ENCODE results near the gene MS4A18.
A peak's percentile ranks its signal among the peaks of the same experiment; 100 is the strongest.
"Not testable (repeated sequence)": the region's sequence is repeated elsewhere in the genome, so short reads cannot be mapped to it uniquely, and the experiment has no call there.

Gene MS4A18

DNA sequence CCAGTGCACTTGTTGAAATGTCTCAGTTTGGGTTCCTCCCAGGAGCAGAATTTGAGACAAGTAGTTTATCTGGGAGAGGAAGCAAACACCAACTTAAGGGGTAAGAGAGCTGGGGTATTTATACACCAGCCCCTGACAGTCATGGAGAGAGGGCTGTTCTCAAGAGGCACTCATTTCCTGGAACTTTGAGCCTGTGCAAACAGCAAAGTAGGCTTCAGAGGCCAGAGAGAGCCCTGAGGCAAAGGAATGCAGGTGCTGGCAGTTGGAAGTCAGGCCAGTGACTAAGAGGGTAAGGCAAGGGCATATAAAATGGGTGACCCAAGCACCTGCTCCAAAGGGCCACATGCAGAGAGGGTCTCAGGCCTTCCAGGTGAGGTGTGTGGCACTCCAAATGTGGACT, 16.1 kb downstream of the MS4A18 start:
- DNase-seq, result no peak

GRCh38 chr11:60741421-60741820, 16.9 kb downstream of the MS4A18 start:
- DNase-seq, result no peak

DNA sequence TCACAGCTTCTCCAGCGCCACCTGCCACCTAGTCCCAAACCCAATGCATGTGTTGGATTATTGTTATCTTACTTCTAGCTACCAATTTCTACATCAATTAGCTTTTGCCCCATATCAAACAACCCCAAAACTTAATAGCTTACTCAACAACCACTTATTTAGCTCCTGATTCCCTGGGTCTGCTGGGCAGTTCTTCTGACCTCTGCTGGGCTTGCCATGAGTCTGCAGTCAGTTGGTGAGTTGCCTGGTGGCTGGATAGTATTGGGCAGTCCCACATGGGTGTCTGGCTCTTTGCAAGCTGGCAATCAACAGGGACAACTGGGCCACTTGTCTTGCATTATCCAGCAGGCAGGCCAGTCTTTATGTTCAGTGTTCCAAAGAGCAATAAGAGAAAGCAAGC, 18.5 kb downstream of the MS4A18 start:
- DNase-seq, result no peak

- no peak for DNase-seq
These were observed 19.6 kb downstream of the MS4A18 start for GRCh38 chr11:60744114-60744513.

DNA sequence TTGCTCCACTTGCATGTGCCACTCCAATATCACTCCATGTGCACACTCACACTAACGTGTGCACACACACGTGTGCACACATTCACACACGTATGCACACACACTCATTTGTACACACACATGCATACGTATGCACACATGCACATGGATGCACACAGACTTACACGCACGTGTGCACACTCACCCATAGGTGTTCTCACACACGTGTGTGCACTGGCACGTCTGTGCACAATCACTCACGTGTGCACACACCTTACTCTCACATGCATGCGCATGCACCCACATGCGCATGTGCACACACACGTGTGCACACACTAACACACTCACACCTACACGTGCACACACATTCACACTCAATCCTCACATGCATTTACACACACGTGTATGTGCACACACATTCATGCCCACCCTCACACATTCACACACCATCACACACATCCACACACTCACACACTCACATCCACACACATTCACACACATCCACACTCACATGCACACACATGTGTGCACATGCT, 22.9 kb downstream of the MS4A18 start:
- no peak for DNase-seq

DNA sequence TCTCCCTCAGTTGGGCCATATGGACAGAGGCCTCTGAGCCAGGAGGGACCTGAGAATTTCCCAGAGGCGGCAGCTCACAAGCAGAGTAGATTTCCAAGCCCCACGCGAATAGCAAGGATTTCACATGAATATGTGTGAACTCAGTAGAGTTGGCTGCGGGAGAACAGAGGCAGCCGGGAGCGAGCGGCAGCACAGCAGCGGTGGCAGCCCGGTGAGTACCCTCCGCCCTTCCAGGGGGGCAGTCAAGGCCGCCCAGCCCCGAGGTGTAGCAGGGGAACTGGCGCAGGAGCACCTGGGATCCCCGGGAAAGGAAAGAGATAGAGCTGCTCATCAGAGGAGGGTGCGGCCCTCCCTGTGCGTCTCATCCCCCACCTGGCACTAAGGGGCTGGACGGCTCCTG, 23.7 kb downstream of the MS4A18 start:
- DNase-seq, result no peak

- DNase-seq, result no peak
These were observed 24.3 kb downstream of the MS4A18 start for GRCh38 chr11:60748821-60749220.

DNA sequence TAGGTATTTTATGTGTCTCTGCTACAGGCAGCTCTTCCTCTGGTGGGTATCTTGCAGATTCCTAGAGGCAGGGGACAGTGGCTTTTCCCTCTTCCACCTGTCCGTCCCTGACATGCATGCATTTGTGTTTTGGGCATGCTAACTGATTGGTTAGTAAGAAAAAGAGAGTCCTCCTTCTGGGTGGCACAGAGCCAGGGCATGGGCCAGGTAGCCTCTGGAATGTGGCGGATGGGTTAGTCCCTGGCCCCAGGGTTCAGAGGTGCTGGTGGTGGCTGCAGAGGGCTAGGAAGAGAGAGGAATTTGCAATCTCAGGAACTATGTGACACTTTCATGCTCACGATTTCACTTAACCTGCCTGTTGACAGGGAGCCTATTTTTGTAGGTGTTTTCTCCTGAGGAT, 26.4 kb downstream of the MS4A18 start:
- no peak for DNase-seq

DNA sequence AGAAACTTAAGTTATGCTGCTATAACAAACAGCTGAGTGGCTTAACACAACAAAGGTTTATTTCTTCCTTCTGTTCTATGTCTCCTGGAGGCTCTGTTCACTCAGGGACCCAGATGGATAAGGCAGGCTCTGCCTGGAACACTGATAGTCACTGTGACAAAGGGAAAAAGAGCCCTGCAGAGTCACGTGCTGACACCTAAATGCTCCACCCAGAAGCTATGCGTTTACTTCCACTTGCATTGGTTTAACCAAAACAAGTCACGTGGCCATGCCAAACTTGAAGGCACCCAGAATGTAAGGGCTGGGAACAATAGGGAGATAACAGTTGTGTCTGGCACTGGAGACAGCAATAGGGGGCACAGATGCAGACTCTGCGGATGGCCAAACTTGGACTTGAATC, 28.8 kb downstream of the MS4A18 start:
- DNase-seq, result no peak

DNA sequence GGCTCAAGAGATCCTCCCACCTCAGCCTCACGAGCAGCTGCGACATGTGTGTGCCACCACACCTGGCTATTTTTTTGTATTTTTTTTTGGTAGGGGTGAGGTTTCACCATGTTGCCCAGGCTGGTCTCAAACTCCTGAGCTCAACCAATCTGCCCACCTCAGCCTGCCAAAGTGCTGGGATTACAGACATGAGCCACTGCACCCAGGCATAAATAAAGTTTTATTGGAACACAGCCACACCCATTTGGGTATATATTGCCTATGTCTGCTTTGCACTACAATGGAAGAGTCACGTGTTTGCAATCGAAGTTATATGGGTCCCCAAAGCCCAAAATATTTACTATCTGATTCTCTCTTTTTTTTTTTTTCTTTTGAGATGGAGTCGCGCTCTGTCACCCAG, 30.4 kb downstream of the MS4A18 start:
- DNase-seq, result no peak

DNA sequence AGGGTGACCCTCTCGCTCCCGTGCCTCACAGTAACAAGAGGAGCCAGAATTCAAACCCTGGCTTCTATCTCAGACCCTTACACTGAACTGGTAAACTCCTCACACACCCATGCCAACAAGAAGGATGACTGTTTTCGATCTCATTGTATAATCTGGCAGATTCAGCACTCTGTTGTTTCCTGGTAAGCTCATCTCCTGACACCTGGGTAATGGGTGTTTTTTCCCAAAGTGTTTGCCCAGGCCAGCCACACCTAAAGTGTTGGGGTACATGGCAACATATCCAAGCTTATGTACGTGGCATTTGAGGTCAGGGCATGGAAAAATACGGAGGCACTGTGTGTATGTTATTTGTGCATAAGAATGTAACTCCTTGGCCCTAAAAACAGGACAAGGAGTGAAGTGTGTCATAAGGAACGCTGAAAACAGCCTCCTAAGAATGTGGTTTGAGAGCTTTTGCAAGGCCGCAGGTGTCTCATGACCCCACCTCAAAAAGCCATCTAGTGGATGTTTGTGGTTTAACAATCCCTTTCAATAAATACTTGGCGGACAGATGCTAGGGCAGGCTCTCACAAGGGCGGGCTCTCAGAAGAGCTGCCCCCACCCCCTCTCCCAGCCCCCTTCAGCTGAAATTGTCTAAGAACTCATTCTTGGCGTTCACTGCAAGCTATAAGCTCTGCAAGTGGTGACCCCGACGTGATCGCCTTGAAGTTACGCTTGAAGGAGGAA, 31.9 kb downstream of the MS4A18 start, which contains the start of gene MS4A15:
Gene MS4A15 (plus strand): TSS at position 561 of the 726 bp plus-strand sequence. CDS start 6,867 bp downstream, outside the sequence.
- DNase-seq, result peak; percentile 49

DNA sequence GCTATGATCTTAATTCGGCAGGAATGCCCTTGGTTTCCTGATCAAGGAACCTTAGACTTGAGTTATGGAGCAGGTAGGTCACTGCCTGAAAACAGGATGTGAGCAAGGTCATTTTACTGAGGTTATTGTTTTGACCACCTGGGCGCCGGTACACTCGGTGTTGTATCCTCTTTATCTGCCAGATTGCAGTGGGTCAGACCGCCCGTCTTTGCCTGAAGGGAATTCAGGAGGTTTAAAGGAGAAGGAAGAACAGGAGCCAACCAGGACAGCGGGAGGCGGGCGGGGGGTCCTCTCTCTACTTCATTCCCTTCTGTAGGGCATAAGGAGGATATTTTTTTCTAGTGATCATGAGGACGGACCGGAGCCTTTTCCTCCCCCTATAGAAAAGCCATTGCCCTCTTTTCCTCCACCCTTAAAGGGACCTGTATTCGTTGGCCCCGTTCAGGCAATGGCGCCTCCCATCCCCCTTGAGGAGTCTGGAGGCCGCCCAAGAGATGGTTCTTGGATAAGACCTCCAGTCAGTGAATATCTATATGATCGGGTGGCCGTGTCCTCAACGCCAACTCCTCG, 32.8 kb downstream of the MS4A18 start:
- DNase-seq, result no peak

DNA sequence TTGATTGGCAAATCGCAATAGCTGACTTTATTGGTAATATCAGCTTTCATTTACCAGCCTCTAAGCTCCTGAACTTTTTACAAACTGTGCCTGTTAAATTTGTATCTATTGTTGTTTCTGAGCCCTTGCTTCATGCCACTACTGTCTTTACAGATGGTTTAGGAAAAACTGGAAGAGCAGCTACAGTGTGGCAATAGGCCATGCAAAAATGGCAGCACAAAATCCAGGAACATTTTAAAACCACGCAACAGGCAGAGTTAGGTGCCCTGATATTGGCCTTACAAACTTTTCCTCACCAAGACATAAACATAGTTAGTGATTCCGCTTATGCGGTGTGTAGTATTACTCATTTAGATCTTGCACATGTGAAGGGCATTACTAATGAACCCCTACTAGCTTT, 34.2 kb downstream of the MS4A18 start:
- not testable (repeated sequence) for DNase-seq

DNA sequence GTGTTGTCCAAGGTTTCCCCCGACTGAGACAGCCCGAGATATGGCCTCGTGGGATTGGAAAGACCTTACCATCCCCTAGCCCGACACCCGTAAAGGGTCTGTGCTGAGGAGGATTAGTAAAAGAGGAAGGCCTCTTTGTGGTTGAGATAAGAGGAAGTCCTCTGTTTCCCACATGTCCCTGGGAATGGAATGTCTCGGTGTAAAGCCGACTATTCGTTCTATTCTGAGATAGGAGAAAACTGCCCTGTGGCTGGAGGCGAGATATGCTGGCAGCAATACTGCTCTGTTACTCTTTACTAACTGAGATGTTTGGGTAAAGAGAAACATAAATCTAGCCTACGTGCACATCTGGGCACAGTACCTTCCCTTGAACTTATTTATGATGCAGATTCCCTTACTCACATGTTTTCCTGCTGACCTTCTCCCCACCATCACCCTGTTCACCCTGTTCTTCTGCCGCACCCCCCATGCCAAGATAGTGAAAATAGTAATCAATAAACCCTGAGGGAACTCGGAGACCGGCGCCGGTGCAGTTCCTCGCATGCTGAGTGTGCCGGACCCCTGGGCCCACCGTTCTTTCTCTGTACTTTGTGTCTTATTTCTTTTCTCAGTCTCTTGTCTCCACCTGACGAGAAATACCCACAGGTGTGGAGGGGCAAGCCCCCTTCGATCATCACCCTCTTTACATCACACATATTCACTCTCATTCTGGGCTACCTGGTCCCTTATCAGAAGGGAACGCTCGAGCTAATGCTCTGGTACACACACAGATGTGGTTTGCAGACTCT, 35.1 kb downstream of the MS4A18 start:
- not testable (repeated sequence) for DNase-seq

DNA sequence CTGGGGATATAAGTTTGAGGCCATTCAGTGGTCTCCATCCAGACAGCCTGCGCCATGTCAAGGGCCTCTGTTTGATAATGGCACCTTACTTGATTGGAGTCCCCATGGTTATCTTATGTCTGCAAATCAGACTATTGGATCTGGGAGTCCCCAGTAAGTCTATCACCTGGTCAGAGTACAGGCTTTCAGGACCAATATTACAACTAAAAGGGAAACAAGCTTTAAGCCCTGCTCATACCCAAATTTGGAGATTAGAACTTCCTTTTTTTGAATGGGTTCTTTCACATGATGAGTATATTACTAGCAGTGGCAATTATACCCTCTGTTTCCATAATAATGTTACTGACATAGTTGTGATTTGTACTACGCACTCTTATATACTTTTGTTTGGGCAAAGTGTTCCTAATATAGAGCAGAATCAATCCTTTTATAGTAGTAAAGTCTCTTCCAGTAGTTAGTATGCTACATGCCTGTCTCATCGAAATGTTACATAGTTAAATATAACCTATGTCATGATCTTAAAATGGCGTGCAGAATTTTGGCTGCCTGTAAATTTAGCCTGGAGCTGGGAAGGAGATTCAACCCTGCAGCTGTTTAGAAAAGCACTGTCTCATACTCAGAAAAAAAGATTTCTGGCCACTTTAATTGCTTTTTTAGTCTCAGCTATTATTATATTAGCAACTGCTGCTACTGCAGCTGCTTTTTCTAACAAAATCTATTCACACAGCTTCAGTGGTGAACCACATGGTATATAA, 37.1 kb downstream of the MS4A18 start:
- no peak for DNase-seq

- DNase-seq, result peak; percentile 10
These were observed 38.6 kb downstream of the MS4A18 start for GRCh38 chr11:60762851-60763691.

GRCh38 chr11:60763692-60764369, 39.3 kb downstream of the MS4A18 start:
- peak; percentile 5 for DNase-seq

DNA sequence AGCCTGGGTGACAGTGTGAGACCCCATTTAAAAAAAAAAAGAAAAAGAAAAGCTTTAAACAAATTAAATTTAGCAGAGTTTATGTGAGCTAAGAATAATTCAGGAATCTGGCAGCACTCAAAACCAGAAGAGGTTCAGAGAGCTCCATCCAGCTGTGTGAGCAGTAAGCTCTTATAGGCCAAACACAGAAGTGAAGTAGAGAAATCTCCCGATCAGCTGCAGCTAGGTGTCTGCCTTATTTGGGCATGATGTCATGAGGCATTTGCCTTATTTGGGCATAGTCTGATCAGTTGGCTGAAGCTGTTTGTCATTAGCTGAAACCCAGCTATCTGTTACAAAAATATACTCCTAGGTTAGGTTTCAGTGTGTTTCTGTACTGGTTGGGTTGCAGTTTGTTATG, 40.4 kb downstream of the MS4A18 start:
- DNase-seq, result no peak

- DNase-seq, result no peak
These were observed 40.8 kb downstream of the MS4A18 start for GRCh38 chr11:60765355-60765754.

DNA sequence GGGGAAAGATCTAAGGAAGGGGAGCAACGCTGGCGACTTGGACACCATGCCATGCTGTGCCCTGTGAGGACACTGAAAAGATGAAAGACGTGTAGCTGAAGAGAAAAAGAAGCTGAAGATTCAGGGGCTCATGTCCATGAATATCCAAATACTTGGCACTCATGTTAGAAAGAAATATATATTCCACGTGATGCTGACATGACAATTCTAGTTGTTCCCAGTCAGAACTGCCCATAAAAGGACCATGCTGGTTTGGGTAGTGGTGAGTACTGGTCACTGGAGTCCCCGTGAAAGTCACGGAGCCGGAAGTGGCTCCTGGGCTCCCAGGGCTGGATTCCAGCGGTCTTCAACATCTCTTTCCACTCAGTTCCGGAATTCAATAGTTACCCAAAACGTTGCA, 42.0 kb downstream of the MS4A18 start:
- DNase-seq, result no peak

DNA sequence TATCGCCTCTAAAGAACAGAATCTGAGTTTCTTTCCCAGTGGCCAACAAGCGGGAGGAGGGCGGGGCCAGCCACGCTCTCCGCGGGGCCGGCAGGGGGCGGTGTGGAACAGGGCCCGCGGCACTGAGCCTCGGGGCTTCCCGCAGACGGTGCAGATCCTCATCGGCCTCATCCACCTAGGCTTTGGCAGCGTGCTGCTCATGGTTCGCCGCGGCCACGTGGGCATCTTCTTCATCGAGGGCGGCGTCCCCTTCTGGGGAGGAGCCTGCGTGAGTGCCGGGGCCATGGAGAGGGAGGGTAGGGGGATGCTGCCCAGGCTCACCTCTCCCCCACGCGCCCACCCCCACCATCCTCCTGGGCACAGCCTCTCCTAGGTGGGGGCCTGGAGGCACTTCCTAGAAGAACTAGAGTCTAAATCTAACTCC, 42.9 kb downstream of the MS4A18 start:
- peak; percentile 23 for DNase-seq
